ENCODE results near the gene PPP1R10.

The PPP1R10 gene

DNA sequence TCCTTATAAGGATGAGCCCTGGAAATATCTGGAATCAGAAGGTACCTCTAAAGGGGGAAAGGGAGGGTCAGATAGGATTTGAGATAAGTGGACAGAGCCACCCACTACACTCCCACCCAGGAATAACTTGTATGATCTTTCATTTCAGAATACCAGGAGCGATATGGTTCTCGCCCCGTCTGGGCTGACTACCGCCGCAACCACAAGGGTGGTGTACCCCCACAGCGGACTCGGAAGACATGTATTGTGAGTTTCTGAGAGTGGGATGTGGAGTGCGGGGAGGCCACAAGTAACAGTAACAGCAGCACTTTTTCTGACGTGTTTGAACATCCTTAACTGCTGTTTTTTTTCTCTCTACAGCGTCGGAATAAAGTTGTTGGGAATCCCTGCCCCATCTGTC is 2.5 kb upstream of the PPP1R10 start:
- no peak for DNase-seq (ENCODE audit: low read depth in 2 of 2)

GRCh38 chr6:30618270-30618797 is 1.3 kb upstream of the PPP1R10 start:
- DNase-seq (ENCODE audit: low read depth in 2 of 2): no peak

- peak; percentile 94 to 97 for DNase-seq (ENCODE audit: low read depth in 2 of 2)
Measured at GRCh38 chr6:30617565-30618269, 674 bp upstream of the PPP1R10 start, which contains the start of gene MRPS18B. TSS of gene MRPS18B (plus strand) at chr6:30617840. CDS start at chr6:30617866, 26 bp downstream.

DNA sequence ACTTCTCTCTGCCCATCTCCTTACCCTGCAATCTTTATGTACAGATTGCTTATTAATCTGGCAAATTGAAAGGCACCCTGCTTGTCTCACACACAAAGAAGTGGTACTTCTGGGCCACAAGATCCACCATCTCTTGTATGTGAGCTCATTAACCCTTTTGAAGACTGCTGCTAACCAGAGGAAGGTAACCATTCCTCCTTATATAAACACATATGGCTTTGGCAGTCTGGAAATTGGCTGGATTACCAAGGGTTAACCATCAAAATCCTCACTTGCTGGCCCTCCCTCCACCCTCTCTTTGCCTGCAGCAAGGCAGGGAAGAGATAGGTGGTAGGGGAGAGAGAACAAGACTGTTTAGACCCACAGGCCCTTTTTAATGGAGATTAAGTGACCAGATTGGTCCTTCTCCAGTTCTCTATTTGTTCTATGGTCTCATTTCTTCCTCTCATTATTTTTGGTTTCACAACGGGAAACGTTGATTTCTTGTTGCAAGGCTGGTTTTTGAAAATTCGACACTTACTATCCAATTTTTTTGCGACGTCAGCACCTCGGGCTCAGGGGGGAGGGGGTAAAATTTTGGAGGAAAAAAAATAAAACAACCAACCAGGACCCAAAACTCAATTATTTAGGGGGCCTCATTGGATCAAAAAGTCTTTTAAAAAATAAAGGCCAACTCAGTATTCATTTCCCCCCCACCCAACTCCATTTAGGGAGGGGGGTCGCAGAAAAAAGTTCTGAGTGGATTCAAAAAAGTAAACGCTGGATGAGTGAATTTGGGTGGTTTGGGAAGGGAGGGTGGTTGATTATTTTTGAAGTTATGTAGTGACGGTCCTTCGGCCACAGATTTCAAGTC is 859 bp downstream of the PPP1R10 start:
- DNase-seq (ENCODE audit: low read depth in 2 of 2): no peak

DNA sequence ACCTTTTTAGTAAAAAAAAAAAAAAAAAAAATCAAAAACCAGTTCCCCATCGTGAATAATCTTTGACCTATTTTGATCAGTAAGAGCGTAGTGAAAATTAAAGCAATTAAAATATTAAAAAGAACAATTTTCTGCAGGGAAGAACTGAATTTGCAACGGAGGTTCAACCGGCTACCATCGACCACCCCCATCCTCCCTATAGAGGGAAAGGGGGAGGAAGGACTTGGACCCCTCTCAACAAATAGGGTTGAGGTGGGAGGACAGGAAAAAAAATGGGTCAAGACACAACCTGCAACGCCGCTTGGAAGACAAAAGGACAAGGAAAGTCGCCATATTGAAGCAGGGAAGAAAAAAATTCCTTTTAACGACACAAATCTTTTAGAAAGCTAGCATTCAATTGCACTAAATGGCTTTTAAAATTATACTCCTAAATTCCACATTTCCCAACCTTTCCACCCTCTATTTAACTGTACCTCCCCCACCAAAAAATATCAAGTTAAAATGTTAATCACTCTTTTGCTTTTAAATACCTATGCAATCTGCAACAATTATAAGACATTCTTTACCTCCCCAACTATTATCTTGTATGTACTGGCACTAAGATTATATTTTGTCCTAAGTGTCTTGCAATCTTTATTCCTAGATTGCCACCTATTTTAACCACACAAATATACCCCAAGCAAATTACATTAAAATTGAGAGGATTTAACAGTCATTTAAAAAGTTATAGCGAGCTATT is 1.7 kb downstream of the PPP1R10 start:
- no peak for DNase-seq (ENCODE audit: low read depth in 2 of 2)

GRCh38 chr6:30614843-30615218 is 2.2 kb downstream of the PPP1R10 start:
- DNase-seq (ENCODE audit: low read depth in 2 of 2): peak; percentile 53 to 75

DNA sequence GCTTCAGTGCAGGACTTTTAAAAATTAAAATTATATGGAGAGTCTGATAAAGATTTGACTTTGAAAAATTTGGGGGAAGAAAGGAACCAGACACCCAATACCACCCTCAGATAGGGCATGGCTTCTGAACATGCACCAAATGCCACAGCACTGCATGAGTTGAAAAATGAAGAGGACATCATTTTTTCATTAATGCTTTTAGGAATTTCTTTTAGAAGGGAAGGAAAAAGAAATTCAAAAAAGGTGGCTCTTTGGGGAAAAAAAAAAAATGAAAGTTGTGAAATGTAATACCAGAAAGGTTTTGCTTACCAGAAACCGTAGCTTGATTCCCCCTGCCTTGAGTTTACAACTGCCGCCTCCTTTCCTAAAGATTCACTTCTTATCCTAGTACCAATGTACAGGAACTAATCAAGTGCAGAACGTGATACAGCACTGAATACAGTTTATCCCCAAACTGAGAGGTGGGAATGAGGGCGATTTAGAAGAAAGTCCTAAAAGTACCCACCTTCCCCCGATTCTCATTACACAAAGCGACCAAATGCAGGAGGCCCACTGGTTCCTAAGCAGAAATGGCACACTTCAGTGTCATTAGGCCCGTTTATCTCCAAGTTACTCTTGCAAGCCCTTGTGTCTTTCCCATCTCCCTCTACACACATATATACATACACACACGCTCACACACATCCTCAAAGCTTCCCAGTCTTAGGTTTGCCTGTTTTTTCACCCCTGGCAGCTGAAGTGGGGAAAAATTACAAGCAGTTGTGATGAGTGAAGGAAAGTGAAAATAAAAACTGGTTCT is 2.8 kb downstream of the PPP1R10 start:
- DNase-seq (ENCODE audit: low read depth in 2 of 2): no peak

DNA sequence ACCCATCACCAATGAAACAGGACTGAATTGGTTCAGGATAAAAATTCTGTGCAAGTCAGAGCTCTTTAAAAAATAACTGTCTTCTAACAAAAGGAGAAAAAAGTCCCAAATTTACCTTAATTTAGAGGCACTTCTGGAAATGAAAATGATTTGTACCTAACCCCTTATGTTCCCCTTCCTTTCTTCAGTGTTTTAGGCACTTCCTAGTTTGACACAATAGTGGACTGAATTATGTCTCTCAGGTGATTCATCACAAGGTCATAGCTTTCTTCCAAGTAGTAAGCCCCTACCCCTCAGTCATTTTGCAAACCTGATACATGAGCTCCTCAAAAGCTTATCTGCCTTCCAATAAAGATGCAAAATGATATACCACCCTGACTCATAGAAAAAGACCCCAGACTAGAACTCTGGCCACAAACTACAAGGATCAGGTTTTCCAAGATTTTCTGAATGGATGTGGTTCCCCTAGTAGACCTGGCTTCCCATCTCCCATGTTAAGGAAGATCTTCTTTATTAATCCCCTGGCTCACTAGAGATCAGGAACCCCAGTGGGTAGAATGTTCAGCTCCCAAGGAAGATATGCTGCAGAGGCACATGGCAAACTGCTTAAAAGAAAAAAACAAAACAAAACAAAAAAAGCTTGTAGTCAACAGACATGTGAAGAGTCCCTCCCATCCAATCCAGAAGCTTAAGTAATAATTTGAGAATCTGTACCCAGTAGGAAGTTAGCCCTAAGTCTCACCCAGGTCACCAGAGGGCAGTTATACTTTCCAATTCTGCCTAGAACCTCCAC is 3.6 kb downstream of the PPP1R10 start:
- DNase-seq (ENCODE audit: low read depth in 2 of 2): no peak

DNA sequence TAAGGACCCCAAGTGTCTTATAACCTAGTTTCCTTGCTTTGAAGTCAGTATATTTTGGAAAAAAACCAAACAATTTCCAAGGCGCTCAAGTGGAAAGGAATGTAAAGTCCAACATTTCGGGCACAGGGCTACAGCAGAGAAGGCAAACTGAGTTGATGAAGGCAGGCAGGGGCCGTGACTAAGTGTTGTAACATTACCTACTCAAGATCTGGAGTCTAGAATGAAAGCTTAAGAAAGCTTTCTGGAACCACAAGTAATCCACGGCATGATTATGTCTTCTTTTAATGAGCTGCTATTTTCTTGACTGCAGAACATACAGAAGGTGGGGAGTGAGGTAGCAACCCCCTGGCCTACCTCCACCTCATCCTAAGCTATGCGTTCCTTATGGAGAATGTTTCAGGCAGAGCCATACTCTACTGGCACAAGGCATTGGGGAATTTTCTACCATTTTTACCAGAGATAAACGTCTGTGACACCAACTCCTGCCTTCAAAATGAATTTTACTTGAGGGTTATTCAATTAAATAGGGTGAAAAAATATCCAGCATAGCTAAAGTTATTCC is 4.3 kb downstream of the PPP1R10 start:
- no peak for DNase-seq (ENCODE audit: low read depth in 2 of 2)

GRCh38 chr6:30612213-30612612 is 4.8 kb downstream of the PPP1R10 start:
- no peak for DNase-seq (ENCODE audit: low read depth in 2 of 2)

GRCh38 chr6:30611856-30612194 is 5.2 kb downstream of the PPP1R10 start:
- DNase-seq (ENCODE audit: low read depth in 2 of 2): no peak

DNA sequence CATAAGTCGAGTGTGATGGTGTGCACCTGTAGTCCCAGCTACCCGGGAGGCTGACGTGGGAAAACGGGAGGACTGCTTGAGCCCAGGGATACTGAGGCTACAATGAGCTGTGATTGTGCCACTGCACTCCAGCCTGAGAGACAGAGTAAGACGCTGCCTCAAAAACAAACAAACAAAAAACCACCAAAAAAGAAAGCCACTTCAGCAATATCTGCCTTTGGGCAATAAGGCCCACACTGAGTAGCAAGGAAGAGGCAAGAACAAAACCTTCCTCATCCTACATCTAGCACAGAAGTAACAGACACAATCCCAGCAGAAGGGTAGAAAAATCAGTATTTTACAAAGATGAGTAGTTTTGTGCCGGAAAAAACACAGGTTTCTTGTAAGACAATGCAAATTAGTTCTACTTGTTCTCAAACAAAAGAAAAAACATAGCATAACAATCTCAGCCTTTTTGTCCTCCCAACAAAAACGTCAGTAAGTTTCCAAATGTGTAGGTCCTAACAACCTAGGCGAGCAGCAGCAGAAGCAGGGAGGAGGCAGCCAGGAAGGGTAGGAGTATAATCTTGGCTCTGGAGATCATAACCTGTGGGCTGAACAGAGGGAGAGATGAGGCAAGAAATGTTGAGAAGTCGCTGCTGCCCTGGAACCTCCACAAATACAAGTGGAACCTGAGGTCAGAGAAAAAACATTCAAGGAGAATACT is 5.7 kb downstream of the PPP1R10 start:
- DNase-seq (ENCODE audit: low read depth in 2 of 2): no peak

DNA sequence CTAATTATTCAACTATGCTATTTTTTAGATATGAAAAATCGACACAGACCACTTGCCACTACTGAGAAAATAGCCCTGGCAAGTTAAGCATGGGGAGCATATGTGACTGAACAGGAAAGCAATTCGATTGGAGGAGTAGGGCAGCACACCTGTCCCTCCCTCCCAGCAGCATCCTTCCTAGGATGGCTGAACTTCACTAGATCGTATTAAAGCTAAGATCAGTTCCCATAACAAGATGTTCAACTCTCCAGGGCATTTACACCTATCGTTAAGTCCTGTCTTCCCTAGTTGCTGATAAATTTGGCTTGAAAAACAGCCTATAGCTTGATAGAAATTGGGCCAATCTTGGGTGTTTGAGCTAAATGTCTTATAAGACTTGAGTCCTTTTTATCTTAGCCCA is 7.0 kb downstream of the PPP1R10 start:
- no peak for DNase-seq (ENCODE audit: low read depth in 2 of 2)

GRCh38 chr6:30603961-30604360 is 13.1 kb downstream of the PPP1R10 start:
- DNase-seq (ENCODE audit: low read depth in 2 of 2): no peak

DNA sequence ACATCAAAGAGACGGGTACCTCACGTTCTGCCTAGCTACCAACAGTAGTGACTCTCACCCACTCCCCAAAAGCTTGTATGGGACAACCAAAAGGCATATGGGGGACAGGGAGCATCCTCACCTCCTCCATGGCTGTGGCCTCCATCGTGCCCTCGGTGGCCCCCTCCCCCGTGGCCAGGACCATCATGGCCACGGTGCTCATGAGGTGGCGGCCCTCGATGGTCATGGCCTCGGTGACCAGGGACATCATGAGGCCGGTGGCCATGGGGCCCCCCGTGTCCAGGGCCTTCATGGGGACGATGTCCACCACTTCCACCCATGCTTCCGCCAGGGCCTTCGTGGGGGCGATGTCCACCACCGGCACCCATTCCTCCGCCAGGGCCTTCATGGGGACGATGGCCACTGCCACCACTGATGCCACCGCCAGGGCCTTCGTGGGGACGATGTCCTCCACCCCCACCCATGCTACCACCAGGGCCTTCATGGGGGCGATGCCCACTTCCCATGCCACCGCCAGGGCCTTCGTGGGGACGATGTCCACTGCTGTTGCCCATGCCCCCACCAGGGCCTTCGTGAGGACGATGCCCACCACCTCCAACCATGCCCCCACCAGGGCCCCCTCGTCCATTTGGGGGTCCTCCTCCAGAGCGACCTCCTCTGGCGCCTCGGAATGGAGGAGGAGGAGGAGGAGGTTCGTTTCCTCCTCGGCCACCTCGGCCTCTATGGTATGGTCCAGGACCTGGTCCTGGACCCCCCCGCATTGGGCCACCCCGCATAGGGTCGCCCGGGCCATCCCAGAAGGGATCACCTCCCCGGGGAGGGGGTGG is 15.0 kb downstream of the PPP1R10 start:
- no peak for DNase-seq (ENCODE audit: low read depth in 2 of 2)

DNA sequence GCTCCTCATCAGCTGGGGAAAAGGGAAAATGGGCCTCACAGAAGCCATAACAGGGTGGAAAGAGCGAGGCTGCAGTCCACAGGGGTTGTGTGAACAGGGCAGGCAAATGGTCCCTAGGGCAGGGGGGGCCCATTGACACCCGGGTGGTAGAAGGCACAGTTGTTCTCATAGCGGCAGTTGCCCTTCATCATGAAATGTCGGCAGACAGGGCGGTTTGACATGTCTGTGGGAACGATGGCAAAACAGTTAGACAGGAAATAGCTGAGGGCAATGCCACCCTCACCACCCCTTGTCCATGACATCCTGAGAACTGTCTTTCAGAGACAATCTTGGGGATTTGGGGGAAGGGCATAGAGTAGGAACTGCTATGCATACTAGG is 15.6 kb downstream of the PPP1R10 start:
- DNase-seq (ENCODE audit: low read depth in 2 of 2): no peak

DNA sequence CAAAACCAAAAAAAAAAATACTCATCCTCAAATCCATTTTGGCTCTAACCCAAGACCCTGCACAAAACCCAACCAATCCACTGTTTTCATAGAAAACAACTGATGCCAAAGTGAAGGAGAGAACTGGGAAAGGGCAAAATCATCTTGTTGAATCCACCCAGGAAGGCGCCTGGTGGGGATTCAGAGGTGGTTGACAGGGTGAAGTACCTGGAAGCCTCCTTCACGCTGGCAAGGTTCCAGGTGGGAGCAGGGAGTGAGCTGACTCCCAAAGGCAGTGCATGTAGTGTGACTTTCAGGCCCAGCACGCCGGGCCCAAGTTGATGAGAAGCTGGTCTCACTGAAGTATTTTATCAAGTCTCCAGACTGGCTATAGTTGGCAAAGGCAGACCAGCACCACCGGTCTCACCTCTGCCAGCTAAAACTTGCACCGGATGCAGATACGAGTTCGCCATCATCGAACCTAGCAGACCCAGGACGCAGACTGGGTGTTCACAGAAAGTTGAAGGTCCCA is 16.5 kb downstream of the PPP1R10 start:
- DNase-seq (ENCODE audit: low read depth in 2 of 2): no peak

- DNase-seq (ENCODE audit: low read depth in 2 of 2): no peak
Measured at GRCh38 chr6:30599625-30600324, 17.3 kb downstream of the PPP1R10 start.
